K562 (cell line): Measurements from ENCODE around the gene MCAM. TPM values are rescaled to one million over a fixed set of nuclear protein-coding genes. Genes with fewer than 3 reads are reported as not detected.

Source experiments
- CEBPG ChIP-seq, 3 experiments: fragments of 200-800 bp in 1 of 3; sonication (Bioruptor generic) in 1 of 3; sonication (generic) in 1 of 3; formaldehyde crosslinking in 1 of 3; IDR thresholded peaks in 2 of 3; conservative IDR thresholded peaks in 1 of 3; 2 replicates each; pipeline versions ENCODE4 v1.6.1 to v1.8.0; 2016 to 2022; ENCODE audit warnings: missing compliant biosample characterization in 2 of 3, missing genetic modification characterization in 2 of 3, mild to moderate bottlenecking in 1 of 3, missing genetic modification reagents in 1 of 3
- GABPB2 ChIP-seq: fragments of 250-450 bp; sonication (Bioruptor Pico); conservative IDR thresholded peaks from 2 replicates; pipeline ENCODE4 v1.5.1; 2021; ENCODE audit warnings: mild to moderate bottlenecking
- NFE2 ChIP-seq: IDR thresholded peaks from 2 replicates; pipeline ENCODE4 v1.6.1; 2014; ENCODE audit warnings: antibody characterized with exemption, low read depth
- NFIX ChIP-seq: fragments of 250-450 bp; sonication (Bioruptor Pico); IDR thresholded peaks from 2 replicates; pipeline ENCODE4 v1.4.0; 2020; ENCODE audit warnings: low read depth, mild to moderate bottlenecking, moderate library complexity
- NUFIP1 ChIP-seq: fragments of 450-650 bp; IDR thresholded peaks from 2 replicates; pipeline ENCODE4 v1.6.1; 2018; ENCODE audit not compliant: partially characterized antibody
- PRPF4 ChIP-seq: fragments of 200-400 bp; formaldehyde crosslinking; IDR thresholded peaks from one replicate; pipeline ENCODE4 v1.6.1; 2017; ENCODE audit warnings: low read length, low read depth, mild to moderate bottlenecking; ENCODE audit not compliant: insufficient read depth, poor library complexity, severe bottlenecking
- PTTG1 ChIP-seq: fragments of 450-650 bp; IDR thresholded peaks from 2 replicates; pipeline ENCODE4 v1.6.1; 2016; ENCODE audit warnings: low read depth, mild to moderate bottlenecking, missing genetic modification characterization, missing compliant biosample characterization
- RBM15 ChIP-seq: fragments of 200-400 bp; formaldehyde crosslinking; IDR thresholded peaks from 2 replicates; pipeline ENCODE4 v1.6.1; 2018; ENCODE audit warnings: mild to moderate bottlenecking, low read length, moderate library complexity; ENCODE audit not compliant: insufficient read depth
- RFX7 ChIP-seq: fragments of 250-450 bp; sonication (Bioruptor Pico); IDR thresholded peaks from 2 replicates; pipeline ENCODE4 v1.5.1; 2021; ENCODE audit warnings: mild to moderate bottlenecking
- SRSF9 ChIP-seq: fragments of 200-400 bp; formaldehyde crosslinking; IDR thresholded peaks from 2 replicates; pipeline ENCODE4 v1.6.1; 2017; ENCODE audit warnings: low read depth, low read length, borderline replicate concordance
- ZFP36 ChIP-seq: fragments of 150-350 bp; IDR thresholded peaks from 2 replicates; pipeline ENCODE4 v1.6.1; 2018; ENCODE audit warnings: low read length, low read depth; ENCODE audit not compliant: partially characterized antibody
- polyA plus RNA-seq, 8 experiments: library from polyadenylated mRNA; depleted of rRNA in 4 of 8; stranded (reverse) in 5 of 8; unstranded in 3 of 8; fragments of >200 nt; fragmentation: Nextera tagmentation in 2 of 8; fragmentation: Illumina TruSeq in 1 of 8; extraction: Ambion mirVana in 2 of 8; extraction: Trizol in 1 of 8; gene quantifications; 2 replicates each; pipeline versions ENCODE4 v1.2.1 to v1.2.3, GENCODE V29; 2011 to 2014; ENCODE audit warnings: inconsistent platforms in 1 of 8, missing spikeins in 1 of 8
- total RNA-seq, 7 experiments: library from RNA; depleted of rRNA in 6 of 7; stranded (reverse); fragments of >200 nt in 6 of 7; fragmentation: Illumina TruSeq in 2 of 7; extraction: Trizol in 2 of 7; gene quantifications; 2 replicates each; pipeline versions ENCODE4 v1.2.1 to v1.2.3, GENCODE V29; 2011 to 2021; ENCODE audit warnings: low replicate concordance in 1 of 7
- TF ChIP-seq, protein P1 (sequence below): fragments of 450-650 bp; formaldehyde crosslinking; IDR thresholded peaks from 2 replicates; pipeline ENCODE4 v1.4.0; 2020; ENCODE audit warnings: mild to moderate bottlenecking, moderate library complexity
- TF ChIP-seq, protein P2 (sequence below), 3 experiments: IDR thresholded peaks in 2 of 3; conservative IDR thresholded peaks in 1 of 3; 2 replicates each; pipeline ENCODE4 v1.5.1; 2011 to 2012; ENCODE audit warnings: low read length in 3 of 3, mild to moderate bottlenecking in 3 of 3, control low read depth in 2 of 3, improper control_type of control experiment in 1 of 3, inconsistent platforms in 1 of 3, low read depth in 1 of 3, mixed read lengths in 1 of 3, moderate library complexity in 1 of 3; ENCODE audit not compliant: insufficient read depth in 2 of 3
- TF ChIP-seq, protein P3 (sequence below): fragments of 450-650 bp; IDR thresholded peaks from 2 replicates; pipeline ENCODE4 v1.6.1; 2016; ENCODE audit warnings: missing biosample characterization, missing genetic modification characterization
- TF ChIP-seq, protein P4 (sequence below): fragments of 250-450 bp; sonication (Bioruptor Pico); IDR thresholded peaks from 2 replicates; pipeline ENCODE4 v1.5.0; 2021; ENCODE audit warnings: mild to moderate bottlenecking, borderline replicate concordance
- TF ChIP-seq, protein P5 (sequence below), 2 experiments: IDR thresholded peaks; 2 replicates each; pipeline ENCODE4 v1.6.1; 2011; ENCODE audit warnings: borderline replicate concordance in 1 of 2, control low read depth in 1 of 2, low read depth in 1 of 2, low read length in 1 of 2, mild to moderate bottlenecking in 1 of 2, mixed read lengths in 1 of 2, moderate library complexity in 1 of 2; ENCODE audit not compliant: insufficient read depth in 1 of 2, insufficient read length in 1 of 2, poor library complexity in 1 of 2, severe bottlenecking in 1 of 2; ENCODE audit errors: extremely low read depth in 1 of 2

The MCAM gene
- total and polyA plus RNA-seq, 9 of the 15 experiments (the other 6 are each of a cell fraction or from before 2014, with no cell fraction given), result 14.7 to 118 (median 53.6) TPM

DNA sequence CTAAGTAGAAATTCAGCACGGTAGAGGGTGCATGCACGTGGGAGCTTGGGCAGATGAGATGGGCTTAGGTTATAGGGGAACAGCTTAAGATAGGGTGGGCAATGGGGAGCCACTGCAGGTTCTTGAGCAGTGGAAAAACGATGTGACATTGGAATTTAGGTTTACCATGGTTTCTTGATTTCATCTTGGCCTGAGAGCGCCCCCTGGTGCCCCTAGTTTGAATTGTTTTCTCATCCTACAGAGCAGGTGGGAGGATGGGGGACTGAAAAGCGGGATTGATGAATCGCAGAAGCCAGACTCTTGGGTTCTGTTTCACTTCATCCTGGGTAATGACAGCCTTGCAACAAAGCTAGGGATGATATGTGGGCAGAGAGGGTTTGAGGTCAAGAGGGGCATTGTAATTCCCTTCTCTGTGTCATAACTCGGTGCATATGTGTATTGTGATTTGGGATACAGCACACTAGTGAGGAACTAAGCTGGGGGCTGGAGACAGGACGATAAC, 6.7 kb upstream of the MCAM start (continued):
- TF ChIP-seq RFX7 (CRISPR knock-in tag), result no peak
- TF ChIP-seq, protein P1, sequence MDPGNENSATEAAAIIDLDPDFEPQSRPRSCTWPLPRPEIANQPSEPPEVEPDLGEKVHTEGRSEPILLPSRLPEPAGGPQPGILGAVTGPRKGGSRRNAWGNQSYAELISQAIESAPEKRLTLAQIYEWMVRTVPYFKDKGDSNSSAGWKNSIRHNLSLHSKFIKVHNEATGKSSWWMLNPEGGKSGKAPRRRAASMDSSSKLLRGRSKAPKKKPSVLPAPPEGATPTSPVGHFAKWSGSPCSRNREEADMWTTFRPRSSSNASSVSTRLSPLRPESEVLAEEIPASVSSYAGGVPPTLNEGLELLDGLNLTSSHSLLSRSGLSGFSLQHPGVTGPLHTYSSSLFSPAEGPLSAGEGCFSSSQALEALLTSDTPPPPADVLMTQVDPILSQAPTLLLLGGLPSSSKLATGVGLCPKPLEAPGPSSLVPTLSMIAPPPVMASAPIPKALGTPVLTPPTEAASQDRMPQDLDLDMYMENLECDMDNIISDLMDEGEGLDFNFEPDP (CRISPR knock-in tag), result no peak
- TF ChIP-seq, protein P2, sequence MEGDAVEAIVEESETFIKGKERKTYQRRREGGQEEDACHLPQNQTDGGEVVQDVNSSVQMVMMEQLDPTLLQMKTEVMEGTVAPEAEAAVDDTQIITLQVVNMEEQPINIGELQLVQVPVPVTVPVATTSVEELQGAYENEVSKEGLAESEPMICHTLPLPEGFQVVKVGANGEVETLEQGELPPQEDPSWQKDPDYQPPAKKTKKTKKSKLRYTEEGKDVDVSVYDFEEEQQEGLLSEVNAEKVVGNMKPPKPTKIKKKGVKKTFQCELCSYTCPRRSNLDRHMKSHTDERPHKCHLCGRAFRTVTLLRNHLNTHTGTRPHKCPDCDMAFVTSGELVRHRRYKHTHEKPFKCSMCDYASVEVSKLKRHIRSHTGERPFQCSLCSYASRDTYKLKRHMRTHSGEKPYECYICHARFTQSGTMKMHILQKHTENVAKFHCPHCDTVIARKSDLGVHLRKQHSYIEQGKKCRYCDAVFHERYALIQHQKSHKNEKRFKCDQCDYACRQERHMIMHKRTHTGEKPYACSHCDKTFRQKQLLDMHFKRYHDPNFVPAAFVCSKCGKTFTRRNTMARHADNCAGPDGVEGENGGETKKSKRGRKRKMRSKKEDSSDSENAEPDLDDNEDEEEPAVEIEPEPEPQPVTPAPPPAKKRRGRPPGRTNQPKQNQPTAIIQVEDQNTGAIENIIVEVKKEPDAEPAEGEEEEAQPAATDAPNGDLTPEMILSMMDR (IDR thresholded peaks at IDR 0.05 in 2 of 3, conservative IDR thresholded peaks at IDR 0.05 in 1 of 3; ENCODE audit: insufficient read depth in 2 of 3, low read depth in 1 of 3, low read length in 3 of 3), result peak; percentile 83 to 94 (median 88)
- TF ChIP-seq PRPF4, result no peak
- no peak for TF ChIP-seq CEBPG (CRISPR knock-in tag; IDR thresholded peaks at IDR 0.05)
- TF ChIP-seq CEBPG (tag; conservative IDR thresholded peaks at IDR 0.05 in 1 of 2, IDR thresholded peaks at IDR 0.05 in 1 of 2), result no peak
- TF ChIP-seq, protein P3, sequence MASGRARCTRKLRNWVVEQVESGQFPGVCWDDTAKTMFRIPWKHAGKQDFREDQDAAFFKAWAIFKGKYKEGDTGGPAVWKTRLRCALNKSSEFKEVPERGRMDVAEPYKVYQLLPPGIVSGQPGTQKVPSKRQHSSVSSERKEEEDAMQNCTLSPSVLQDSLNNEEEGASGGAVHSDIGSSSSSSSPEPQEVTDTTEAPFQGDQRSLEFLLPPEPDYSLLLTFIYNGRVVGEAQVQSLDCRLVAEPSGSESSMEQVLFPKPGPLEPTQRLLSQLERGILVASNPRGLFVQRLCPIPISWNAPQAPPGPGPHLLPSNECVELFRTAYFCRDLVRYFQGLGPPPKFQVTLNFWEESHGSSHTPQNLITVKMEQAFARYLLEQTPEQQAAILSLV, result no peak
- TF ChIP-seq NFIX (CRISPR knock-in tag), result no peak
- peak; percentile 26; the same call in 1 of the 2 replicates for TF ChIP-seq NFE2
- no peak for TF ChIP-seq NUFIP1
- TF ChIP-seq PTTG1 (tag), result no peak
- TF ChIP-seq SRSF9, result no peak
- TF ChIP-seq GABPB2 (CRISPR knock-in tag), result no peak
- TF ChIP-seq, protein P4, sequence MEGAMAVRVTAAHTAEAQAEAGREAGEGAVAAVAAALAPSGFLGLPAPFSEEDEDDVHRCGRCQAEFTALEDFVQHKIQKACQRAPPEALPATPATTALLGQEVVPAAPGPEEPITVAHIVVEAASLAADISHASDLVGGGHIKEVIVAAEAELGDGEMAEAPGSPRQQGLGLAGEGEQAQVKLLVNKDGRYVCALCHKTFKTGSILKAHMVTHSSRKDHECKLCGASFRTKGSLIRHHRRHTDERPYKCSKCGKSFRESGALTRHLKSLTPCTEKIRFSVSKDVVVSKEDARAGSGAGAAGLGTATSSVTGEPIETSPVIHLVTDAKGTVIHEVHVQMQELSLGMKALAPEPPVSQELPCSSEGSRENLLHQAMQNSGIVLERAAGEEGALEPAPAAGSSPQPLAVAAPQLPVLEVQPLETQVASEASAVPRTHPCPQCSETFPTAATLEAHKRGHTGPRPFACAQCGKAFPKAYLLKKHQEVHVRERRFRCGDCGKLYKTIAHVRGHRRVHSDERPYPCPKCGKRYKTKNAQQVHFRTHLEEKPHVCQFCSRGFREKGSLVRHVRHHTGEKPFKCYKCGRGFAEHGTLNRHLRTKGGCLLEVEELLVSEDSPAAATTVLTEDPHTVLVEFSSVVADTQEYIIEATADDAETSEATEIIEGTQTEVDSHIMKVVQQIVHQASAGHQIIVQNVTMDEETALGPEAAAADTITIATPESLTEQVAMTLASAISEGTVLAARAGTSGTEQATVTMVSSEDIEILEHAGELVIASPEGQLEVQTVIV (CRISPR knock-in tag), result no peak
- TF ChIP-seq ZFP36, result peak; percentile 99
- no peak for TF ChIP-seq RBM15
- TF ChIP-seq, protein P5, sequence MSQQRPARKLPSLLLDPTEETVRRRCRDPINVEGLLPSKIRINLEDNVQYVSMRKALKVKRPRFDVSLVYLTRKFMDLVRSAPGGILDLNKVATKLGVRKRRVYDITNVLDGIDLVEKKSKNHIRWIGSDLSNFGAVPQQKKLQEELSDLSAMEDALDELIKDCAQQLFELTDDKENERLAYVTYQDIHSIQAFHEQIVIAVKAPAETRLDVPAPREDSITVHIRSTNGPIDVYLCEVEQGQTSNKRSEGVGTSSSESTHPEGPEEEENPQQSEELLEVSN (IDR thresholded peaks at IDR 0.05; ENCODE audit: borderline replicate concordance in 1 of 2, extremely low read depth in 1 of 2, insufficient read depth in 1 of 2, insufficient read length in 1 of 2, low read depth in 1 of 2, low read length in 1 of 2, poor library complexity in 1 of 2, severe bottlenecking in 1 of 2), result no peak
